COLO668 (cell line): ENCODE results near the gene KIAA1671.

ENCODE experiments used
- DNase-seq: peaks from one replicate; lab custom pipeline; 2025; ENCODE audit not compliant: unreplicated experiment; lab: John Stamatoyannopoulos, UW

KIAA1671 gene

DNA sequence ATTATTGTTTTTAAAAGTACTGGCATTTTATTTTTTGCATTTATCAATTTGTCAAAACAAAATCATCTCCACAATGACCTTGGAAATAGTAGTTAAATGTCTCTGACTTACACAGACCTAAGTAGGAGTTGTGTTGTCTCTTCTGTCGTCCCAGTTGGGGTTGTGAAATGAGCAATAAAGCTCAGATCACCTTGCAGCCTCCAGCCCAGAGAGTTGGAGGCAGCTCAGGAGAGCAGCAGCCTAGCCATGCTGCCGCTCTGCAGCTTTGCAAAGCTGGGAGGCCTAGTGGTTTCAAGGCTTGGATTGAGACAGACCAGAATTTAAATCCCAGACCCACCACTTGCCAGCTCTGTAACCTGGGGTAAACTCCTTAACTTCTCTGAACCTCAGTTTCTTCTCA is 181.9 kb downstream of the KIAA1671 start:
- DNase-seq = no peak

DNA sequence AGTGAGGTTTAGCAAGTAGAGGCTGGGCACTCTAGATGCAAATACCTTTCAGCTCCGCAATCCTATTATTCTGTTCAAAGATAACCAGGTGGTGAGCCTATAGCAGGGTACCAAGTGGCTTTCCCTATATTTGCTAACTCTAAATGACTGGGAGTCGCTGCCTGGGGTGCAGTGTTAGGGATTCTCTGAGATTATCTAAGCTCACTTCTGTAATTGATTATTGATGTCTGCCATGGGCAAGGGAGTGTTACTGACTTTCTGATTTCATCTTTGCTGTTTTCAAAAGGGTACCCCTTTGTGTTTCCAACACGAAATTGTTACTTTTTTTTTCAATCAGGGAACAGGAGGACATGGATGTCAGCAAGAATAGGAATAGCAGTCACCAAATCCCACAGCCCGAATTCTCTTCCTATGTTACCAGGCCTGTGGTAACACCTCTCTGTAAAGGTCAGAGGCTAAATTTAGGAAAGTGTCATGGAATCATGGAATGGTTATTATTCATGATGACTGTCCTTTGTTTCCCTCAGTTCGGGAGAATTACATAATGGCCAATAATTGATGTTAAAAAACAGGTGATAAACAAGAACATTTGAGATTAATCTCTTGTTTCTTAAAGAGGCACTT is 184.5 kb downstream of the KIAA1671 start:
- no peak for DNase-seq

GRCh38 chr22:25137577-25138525 is 185.3 kb downstream of the KIAA1671 start:
- no peak for DNase-seq

DNA sequence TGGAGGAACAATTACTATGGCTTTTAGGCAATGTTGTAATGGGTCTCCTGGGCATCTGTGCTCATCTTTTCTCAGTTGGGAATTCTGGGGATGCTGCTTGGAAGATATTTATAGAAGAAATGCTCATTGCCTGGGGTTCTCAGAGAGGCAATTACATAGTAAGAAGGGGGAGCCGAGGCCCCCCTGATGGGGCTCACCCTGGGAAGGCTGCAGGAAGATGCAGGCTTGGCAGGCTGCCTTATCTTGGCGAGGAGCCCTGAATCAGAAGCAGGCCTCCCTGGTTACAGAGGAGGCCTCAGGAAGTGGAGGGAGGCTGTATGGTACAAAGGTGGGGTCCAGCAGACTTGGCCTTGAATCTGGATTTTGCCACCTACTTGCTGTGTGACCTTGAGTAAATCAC is 186.5 kb downstream of the KIAA1671 start:
- no peak for DNase-seq

DNA sequence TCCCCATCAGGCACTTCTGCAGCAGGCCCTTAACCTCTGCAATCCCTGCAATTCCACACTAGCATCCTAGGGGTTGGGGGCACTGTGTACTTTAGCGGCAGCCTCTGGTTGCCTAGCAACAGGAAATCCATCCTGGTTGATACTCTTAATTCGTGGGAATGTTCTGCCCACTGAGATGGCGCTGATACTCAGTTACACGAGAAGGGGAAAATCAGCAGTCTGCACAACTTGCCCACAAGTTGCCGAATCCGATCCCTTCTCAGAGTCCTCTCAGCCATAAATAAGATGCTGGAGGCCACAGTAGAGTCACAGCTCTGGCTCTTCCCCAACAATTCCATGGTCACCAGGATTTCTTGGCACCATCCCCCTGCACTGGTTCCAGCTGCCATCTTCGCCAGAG is 189.6 kb downstream of the KIAA1671 start:
- no peak for DNase-seq

- DNase-seq = no peak
These were observed 190.9 kb downstream of the KIAA1671 start for GRCh38 chr22:25143156-25144076.

DNA sequence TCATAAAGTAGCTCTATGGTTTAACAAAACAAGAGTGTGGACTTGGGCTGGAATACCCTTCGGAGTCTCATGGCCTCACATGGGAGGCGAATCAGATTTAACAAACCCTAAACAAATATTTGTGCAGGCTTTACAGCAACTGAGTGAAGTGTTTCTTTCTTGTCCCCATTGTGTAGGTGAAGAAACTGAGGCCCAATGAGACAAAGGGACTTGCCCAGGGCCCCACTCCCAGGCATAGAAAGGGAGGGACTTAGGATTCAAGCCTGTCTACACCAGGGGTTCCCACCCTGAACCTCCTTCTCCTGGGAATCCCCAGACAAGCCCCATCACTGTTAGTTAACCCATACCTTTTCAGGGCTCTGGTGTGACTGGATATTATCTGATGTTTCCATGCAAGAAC is 192.0 kb downstream of the KIAA1671 start:
- no peak for DNase-seq

GRCh38 chr22:25146307-25146706 is 193.8 kb downstream of the KIAA1671 start:
- no peak for DNase-seq

GRCh38 chr22:25146906-25147641 is 194.6 kb downstream of the KIAA1671 start:
- DNase-seq = no peak

DNA sequence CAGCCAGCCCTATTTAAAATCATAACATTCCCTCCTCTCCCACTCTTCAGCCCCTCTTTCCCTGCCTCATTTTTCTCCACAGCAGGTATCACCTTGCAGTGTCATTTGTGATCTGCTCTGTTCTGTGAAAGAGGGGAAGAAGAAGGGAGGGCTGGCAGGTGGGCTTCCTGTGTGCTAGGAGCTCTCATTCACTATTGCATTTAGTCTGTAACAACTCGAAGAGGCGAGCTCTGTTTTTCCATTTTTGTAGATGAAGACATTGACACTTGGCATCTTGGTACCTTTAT is 195.1 kb downstream of the KIAA1671 start:
- DNase-seq = no peak

DNA sequence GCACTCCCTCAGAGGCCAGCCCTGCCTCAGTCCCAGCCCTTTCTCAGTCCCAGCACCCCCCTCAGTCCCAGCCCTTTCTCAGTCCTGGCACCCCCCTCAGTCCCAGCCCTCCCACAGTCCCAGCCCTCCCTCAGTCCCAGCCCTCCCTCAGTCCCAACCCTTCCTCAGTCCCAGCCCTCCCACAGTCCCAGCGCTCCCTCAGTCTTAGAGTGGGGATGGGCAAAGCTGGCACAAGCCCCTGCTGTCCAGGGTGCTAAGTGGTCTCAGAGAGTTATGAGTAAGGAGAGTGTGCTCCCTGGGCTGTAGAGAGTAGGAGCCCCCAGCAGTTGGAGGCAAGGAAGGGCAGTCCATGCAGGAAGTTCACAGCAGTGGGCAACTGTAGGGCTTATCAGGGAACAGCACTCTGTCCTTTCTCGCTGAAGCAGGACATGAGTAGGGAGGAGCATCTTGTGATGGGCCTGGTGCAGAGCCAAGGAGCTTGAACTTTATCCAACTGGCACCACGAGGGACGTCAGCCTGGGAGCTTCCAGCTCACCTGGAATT is 195.7 kb downstream of the KIAA1671 start:
- no peak for DNase-seq

- DNase-seq = no peak
These were observed 196.5 kb downstream of the KIAA1671 start for GRCh38 chr22:25149014-25149413.

- no peak for DNase-seq
These were observed 201.6 kb downstream of the KIAA1671 start for GRCh38 chr22:25153961-25154666.

GRCh38 chr22:25154667-25154999 is 202.1 kb downstream of the KIAA1671 start:
- no peak for DNase-seq

- DNase-seq = no peak
These were observed 204.2 kb downstream of the KIAA1671 start for GRCh38 chr22:25156736-25157135.

- DNase-seq = no peak
These were observed 206.5 kb downstream of the KIAA1671 start for GRCh38 chr22:25159028-25159427.

DNA sequence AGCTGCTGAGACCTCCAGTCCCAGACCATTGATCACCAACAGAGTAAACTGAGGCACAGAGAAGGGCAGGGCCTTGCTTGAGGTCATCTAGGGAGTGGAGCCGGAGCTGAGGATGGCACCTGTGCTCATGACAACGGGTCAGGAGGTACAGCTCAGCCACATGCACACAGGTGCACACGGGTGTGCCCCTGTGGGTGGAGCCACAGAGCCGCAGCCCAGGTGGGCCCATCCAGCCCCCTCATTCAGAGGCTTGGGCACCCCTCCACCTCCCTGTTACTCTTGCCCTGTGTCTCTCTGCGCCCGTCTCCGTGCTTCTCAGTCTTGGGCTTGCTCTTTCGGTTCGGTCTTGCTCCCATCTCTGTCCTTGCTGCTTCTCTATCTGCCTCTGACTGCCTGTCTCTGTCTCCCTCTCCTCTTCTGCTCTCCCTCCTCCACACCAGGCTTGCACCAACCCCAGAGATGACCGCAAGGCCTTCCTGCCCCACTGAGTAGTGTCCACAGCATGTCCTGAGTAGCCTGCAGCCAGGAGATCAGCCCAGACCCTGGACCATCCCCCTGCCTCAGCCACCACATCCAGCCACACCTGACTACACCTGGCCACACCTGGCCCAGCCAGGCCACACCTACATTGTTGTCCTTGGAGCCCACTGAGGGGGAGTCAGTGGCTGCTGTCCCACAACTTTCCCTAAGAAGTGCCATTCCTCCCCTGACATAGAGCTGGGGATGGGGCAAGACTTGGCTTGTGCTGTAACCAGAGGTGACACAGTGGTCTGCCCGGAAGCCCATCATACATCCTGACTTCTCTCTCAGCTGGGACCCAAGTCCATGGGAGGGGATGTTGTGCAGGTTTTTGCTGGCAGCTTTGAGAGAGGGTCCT is 207.8 kb downstream of the KIAA1671 start:
- DNase-seq = no peak

- no peak for DNase-seq
These were observed 208.8 kb downstream of the KIAA1671 start for GRCh38 chr22:25161017-25161915.
